ENCODE measurements around the gene CACNA1B.

DNA sequence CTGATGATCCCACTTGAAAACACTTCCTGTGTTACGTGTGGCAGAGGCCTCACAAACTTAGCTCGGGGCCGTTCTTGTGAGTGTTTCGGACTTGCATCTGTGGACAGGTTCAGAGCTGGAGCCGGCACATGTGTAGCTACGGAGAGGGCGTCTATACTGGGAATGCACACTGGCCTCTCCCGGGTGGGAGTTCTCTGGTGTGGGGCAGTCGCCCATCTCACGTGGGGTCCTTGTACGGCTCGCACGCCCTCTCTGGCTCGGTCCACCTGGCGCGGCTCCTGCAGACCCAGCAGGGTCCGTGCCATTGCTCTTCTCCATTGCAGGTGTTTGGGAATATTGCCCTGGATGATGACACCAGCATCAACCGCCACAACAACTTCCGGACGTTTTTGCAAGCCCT lies 197.9 kb downstream of the CACNA1B start:
- TF ChIP-seq CTCF (IDR thresholded peaks at IDR 0.05; ENCODE audit: low read length) (no peak), EZH2 (optimal IDR thresholded peaks at IDR 0.05; ENCODE audit: low read depth, low read length) (no peak), EZH2phosphoT487 (IDR thresholded peaks at IDR 0.05; ENCODE audit: low read length) (no peak)
